Metanephros (tissue), 1 donor: ENCODE measurements around the gene FOXD4L6. TPM values are rescaled to one million over a fixed set of nuclear protein-coding genes. Genes with fewer than 3 reads are reported as not detected.

Experiments
- total RNA-seq: library from RNA; depleted of rRNA; stranded (reverse); fragments of >200 nt; gene quantifications from one replicate; pipeline ENCODE4 v1.2.3, GENCODE V29; 2014

Gene FOXD4L6
- total RNA-seq, result not detected

DNA sequence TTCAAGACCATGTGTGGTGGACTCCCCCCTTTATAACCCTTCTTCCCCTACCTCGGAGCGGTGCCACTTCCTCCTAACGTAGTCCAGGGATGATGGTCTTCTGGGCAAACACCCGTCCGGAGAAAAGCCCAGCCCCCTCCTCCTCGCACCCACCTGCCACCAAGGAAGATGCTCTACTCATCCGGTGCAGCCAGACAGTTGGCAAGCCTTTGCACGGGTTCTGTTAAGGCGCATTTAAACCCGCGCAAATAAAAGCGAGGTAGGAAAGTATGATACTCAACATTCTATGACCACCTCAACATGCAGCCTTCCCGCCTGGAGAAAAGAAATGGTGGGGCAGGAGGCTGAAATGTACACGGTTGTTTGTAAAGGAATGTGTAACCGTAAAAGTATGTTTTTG is at the start of gene FOXD4L6:
FOXD4L6 (minus strand) TSS at position 101 of the 400 bp plus-strand sequence. CDS start 298 bp downstream, outside the sequence.

Other genes with a start within 250 kb of the FOXD4L6 start
- gene ZNG1F, start 60.6 kb upstream of the FOXD4L6 start, total RNA-seq, result 9.5 TPM